NCI-H1436 treated with DMSO at 0.1 percent for 48 hours (cell line): Measurements from ENCODE around the gene PIP4P1.
"Not testable (repeated sequence)": the region's sequence is repeated elsewhere in the genome, so short reads cannot be mapped to it uniquely, and the experiment has no call there.

ENCODE experiments used
- DNase-seq: peaks from one replicate; lab custom pipeline; 2025; lab: John Stamatoyannopoulos, UW

The PIP4P1 gene

DNA sequence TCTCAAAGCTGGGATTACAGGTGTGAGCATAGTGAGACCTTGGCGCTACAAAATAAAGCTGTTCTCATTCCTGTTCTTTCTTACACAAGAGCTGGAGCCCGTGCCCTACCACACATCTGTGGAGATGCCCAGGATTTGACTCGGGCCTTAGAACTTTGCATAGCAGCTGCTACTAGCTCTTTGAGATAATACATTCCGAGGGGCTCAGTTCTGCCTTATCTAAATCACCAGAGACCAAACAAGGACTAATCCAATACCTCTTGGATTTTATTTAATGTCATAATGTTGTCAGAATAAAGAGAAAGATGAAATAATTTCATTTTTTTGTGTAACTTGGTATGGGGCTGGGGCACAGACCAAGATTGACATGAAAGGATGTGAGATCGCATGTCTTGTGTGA lies 15.5 kb upstream of the PIP4P1 start:
- no peak for DNase-seq

DNA sequence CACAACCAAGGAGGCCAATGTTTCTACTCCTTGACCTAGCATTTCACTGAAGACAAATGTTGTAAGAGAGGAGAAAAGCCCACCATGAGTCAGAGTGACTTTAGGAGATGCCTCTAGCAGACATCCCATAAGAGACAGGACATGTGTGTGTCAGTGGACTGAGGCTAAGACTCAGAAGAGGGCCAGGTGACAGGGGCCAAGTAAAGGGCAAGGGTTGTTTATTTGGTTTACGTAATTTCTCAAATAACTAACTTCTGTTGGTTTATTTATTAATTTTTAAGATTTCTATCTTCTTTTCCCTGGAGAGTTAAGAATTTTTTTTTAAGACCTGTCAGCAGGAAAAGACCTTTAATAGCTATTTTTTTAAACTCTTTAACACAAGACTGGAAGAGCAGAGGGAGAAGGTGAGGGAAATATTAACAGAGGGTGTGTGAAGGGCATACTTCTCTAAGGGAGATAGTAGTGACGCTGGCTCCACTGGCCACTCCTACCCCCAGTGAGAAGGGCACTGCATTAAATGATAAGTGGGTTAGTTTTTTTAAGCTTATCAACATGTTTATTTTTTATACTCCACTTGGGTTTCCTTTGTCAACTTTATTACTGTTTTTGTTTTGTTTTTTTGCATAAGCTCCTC lies 11.4 kb upstream of the PIP4P1 start:
- DNase-seq = no peak

DNA sequence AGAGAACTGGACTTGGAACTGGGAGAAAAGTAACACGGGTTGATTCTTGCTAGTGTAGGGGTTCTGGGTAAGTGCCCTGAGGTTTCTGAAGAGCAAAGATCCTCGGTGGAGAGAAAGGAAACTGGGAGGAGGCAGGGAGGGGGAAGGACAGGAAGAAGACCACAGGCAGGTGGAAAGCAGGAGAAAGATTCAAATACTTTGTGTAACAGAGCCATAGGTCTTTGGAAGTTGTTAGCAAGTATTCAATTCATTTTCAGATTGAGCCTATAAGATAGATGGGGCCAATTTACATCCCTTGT lies 9.3 kb upstream of the PIP4P1 start:
- no peak for DNase-seq

DNA sequence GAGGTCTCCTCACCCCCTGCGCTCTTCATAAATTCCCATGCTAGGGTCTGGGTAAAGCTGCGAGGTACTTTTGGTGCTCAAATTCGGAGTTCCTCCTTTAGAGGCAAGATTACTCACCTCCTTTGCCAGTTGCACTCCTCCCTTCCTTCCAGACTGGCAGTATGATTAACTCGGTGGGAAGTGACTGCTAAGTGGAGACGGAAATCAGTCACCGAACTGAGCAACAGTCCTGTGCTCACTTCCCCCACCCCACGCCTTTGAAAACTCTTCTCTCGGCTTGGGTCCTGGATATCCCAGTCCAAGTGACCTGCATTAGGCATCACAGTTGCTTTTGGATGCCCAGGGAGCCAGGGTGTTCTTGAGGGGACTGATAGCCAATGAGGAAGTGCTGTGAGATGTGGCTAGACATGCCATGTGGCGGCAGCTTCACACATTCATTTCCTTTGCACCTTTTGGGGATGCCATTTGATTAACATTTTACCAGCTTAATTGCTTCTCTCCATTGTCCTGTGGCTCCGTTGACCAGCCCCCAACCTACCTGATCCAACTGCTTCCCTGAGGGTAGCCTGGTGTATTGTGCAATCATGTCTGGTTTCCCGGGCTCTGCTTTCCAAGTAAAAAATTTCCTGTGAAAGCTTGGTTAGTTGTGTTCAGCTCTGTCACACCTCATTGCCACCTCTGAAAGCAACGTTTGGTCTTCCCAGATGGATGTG lies 8.8 kb upstream of the PIP4P1 start:
- no peak for DNase-seq

DNA sequence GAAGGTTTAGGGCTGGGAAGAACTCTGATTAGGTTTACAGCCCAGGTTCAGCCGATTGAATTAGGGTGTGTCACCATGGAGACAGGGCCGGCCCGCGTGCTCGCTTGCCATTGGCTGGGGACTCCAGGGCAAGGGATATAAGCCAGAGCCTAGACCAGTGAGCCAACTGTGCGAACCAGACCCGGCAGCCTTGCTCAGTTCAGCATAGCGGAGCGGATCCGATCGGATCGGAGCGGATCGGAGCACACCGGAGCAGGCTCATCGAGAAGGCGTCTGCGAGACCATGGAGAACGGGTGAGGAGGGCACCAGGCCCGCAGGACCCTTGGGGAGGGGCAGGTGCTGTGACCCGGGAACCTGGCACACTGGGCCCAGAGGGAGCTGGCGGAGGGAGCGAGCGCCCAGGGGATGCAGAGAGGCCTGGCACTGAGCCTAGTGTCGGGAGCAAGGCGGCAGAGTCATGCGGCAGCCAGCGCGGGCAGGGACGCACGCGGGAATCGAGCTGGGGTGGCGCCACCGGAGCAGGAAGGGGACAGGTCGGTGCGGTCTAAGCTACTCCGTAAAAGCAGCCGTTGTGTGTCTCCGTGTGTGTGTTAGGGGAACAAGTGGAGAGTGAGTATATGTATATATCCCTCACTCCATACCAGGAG lies 8.1 kb upstream of the PIP4P1 start, which contains the start of gene PNP:
TSS of gene PNP (plus strand) at position 165 of the 648 bp plus-strand sequence. CDS start at position 284, 119 bp downstream.
- DNase-seq = peak; percentile 83

DNA sequence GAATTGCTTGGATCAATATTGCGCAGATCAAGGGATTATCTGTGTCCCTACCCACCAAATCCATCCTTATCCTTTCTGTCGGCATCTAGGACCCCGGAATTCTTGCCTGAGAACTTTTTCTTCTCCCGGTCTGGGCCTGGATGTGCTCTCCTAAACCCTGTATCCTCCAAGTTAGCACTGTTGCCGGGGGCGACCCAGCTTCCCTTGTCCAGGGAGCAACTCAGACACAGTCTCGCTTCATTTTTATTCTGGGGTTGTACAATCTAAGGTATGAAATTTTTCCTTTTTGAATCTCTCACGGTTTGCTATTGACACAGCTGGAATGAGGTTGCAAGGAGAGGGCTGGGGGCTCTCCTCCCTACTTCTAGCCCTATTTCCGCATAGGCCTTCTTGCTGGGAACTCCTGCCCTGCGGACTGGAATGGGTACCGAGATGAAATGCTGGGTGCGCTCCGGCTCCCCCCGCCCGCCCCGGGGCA lies 7.6 kb upstream of the PIP4P1 start:
- no peak for DNase-seq

DNA sequence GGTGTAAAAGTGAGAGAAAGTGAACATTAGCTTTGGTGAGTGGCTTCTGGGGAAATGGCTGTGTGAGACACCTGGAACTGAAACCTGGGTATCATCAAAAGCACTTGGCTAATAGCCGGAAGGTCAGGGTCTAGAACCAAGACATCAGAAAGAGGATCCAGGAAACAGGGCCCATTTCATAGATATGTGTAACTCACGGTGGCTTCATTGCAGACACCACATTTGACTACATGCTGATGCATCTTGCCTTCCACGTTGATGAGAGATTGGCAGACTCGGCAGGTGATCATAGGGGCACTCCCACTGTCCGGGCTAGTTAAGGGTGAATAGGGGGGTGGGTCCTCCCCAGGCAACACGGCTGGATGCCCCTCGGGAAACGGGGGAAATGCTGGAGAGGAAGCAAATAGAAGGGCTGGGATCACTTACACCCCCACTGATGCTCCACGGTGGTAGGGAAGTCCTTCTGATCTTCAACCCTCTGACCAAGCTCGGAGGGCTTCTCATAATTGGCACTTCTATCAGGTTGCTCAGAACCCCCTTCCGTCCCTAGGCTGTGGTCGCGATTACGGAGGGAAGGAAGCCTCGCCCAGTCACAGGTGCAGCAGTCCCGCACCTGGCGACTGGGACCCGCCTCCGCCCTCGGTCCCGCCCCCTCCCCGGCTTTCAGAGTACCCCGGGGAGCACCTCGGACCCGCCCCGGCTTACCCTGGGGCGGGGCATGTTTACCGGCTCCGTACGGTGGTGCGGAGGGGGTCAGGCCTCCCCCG lies 593 bp downstream of the PIP4P1 start:
- no peak for DNase-seq

DNA sequence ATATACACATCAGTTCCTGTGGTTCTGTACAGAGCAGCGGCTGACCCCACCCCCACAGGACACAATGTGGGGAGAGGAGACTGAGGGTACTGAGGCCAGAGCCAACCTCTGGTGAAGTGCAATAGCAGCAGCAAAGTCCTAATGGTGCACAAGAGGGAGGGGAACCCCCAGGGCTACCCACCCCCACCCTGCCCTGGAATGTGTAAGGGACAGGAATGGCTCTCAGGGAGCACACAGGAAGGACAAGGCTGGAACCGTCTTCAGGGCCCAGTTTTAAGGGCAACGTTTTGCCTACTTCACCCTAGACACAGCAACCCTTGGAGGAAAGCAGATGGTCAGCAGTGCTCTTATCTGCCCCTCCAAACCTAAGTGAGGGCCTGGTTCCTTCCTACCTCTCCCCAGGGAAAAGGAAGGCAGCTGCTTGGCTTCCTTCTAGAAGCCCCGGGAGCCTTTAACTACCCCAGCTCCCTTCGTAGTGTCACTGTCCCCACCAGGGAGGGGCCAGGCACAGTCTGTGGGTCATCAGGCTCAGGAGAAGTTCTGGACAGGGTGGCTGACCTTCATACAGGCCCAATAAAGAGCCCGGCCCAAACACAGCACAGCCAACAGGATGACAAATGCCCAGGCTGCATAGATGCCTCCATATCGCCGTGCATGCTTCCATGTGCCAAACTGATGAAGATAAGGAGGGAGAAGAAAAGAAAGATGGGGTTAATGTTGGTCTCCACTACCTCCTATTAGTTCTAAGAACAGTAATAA lies 3.0 kb downstream of the PIP4P1 start:
- DNase-seq = no peak

DNA sequence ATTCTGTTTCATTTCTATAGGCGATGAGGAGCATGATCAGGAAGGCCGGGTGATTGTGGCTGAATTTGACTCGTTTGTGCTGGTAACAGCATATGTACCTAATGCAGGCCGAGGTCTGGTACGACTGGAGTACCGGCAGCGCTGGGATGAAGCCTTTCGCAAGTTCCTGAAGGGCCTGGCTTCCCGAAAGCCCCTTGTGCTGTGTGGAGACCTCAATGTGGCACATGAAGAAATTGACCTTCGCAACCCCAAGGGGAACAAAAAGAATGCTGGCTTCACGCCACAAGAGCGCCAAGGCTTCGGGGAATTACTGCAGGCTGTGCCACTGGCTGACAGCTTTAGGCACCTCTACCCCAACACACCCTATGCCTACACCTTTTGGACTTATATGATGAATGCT lies 4.3 kb downstream of the PIP4P1 start:
- DNase-seq = no peak

DNA sequence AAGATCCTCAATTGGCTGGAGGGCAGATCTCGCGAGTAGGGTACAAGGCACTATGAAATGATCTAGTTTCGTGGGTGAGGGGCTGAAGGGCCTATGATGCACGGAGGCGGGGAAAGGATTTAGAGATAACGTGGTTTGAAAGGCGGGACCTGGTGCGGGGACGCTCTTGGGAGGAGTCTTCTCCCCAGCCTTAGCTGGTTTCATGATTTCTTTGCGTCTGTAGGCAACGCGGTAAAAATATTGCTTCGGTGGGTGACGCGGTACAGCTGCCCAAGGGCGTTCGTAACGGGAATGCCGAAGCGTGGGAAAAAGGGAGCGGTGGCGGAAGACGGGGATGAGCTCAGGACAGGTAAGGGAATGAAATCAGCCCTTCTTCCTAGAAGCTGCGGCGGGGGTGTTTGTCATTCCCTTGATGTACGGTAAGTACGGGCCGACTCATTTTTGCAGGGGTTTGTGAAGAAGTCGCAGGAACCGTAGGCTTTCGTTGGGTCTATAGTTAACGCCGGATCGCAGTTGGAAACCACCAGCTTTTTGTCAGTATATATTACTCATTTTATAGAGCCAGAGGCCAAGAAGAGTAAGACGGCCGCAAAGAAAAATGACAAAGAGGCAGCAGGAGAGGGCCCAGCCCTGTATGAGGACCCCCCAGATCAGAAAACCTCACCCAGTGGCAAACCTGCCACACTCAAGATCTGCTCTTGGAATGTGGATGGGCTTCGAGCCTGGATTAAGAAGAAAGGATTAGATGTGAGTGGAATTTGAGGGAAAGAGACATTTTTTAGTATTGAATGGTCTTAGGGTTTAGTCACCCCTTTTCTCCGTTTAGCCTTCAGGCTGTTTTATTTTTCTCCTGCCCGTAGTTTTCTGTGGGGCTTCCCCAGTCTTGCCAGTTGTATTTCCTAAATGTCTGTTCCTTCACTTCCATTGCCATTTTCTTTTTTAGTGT lies 5.6 kb downstream of the PIP4P1 start:
- no peak for DNase-seq

DNA sequence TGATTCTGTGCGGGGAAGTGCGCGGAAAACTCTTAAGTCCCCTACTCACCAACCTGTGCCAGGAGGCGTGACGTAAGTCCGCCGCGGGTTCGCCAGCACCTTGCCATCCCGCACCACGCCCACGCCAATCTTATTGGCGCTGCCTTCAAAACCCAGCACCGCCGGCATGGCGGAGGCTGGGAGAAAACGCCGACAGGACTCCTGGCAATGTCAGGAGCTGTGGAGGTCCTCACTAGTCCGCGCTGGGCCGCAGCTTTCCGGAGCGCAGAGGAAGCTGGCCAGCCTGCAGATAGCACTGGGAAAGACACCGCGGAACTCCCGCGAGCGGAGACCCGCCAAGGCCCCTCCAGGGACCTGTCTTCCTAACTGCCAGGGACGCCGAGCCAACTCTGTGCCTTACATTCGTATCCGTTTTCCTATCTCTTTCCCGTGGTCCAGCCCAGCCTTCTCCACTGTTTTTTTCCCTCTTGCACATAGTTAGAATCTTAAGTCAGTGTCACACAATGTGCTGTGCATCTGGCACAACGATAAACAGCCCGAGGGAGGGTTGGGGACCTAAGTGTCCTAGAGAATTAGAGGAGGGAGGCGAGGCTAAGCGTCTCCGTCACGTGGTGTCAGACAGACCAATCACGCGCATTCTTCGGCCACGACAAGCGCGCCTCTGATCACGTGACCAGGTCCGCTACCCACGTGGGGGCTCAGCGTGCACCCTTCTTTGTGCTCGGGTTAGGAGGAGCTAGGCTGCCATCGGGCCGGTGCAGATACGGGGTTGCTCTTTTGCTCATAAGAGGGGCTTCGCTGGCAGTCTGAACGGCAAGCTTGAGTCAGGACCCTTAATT lies 6.5 kb downstream of the PIP4P1 start, which contains the start of the genes APEX1 and OSGEP:
TSS of gene APEX1 (plus strand) at position 711 of the 839 bp plus-strand sequence. CDS start 420 bp downstream, outside the sequence.
TSS of gene OSGEP (minus strand) at position 297 of the 839 bp plus-strand sequence. CDS start at position 168, 129 bp downstream.
- peak; percentile 97 for DNase-seq

DNA sequence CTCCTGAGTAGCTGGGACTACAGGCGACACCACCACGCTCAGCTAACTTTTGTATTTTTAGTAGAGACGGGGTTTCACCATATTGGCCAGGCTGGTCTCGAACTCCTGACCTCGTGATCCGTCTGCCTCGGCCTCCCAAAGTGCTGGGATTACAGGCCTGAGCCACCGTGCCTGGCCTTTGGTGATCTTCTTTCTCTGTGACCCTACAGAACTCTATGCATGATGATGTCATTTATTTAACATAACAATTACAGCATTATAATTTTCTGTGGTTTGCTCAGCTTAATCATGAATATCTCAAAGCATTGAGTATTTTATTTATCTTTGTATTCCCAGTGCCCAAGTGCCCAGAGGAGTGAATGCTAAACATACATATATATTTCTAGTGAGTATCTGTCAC lies 8.4 kb downstream of the PIP4P1 start:
- not testable (repeated sequence) for DNase-seq

DNA sequence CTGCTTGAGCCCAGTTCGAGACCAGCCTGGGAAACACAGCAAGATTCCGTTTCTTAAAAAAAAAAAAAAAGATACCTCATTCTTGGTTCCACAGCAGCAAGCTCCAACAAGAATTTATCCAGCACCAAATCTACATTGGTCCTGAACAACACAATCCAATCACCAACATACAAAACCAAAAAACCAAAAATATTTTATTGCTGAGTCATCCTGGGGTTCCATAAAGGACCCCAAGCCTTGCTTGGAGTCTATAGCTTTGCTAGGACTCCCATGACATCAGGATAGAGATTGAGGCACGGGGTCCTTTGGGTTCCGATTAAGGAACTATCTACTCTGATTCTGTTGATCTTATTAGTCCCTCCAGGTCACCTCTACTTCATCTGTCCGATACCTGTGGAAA lies 14.3 kb downstream of the PIP4P1 start:
- DNase-seq = no peak

DNA sequence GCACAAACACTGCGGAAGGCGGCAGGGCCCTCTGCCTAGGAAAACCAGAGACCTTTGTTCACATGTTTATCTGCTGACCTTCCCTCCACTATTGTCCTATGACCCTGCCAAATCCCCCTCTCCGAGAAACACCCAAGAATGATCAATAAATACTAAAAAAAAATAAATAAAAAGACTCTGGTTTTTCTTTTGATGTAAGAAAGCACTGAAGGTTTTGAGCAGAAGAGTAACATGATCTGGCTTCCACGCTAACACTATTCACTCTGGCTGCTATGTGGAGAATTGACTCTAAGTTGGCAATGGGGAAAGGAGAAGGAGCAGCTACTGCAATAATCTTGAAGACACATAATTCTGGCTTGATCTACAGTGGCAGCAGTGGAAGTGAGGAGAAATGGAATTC lies 17.6 kb downstream of the PIP4P1 start:
- DNase-seq = not testable (repeated sequence)

DNA sequence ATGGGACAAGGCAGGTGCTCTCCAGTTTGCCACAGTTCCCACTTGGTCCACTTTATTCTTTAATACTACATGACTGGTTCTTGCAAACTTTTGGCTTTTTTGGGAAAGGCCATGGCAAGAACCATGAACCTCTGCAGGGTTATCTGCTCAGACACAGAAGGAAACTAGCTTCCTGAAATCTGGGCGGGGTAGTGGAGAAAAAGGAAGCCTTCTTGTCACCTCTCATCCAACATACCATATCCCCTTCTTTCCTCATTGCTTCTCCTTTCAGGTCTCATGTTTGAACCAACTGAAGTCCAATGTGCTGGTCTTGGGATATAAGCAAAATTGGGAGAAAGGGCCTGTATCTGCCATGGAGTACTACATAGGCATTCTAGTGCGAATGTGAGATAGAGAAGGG lies 19.8 kb downstream of the PIP4P1 start:
- DNase-seq = no peak

DNA sequence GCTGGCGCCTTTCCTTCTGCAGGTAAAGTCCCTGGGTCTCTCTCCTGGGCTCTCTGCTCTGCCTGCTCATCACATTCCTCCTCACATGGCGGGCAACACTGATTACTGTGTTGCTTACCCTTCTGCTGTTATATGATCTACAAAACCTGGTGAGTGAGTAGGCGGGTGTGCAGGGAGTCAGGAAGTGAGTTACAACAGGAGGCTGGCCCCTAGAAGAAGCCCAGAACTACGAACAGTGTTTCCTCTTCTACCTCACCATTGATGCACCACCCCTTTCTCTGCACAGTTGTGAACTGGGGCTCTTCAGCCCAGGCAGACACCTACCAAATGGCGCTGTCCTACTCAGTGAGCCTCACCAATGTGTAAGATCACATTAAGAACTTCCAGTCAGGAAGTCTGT lies 20.4 kb downstream of the PIP4P1 start:
- no peak for DNase-seq

DNA sequence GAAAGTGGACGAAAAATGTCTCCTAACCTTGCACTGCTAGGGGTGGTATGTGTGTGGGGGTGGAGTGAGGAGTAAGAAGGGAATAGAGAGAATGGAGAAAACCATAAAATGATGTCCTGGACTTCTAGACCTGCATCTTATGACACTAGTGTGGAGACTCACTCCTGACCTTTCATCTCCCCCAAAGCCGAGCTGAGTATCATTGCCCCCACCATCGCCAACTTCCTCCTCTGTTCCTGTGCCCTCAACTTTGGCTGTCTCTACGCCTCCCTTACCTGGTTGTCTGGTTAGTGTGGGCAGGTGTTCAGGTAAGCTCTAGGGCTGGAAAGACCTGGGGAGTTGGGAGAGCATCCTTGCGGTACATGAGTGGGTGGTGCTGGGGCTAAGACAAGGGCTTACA lies 20.8 kb downstream of the PIP4P1 start:
- no peak for DNase-seq

DNA sequence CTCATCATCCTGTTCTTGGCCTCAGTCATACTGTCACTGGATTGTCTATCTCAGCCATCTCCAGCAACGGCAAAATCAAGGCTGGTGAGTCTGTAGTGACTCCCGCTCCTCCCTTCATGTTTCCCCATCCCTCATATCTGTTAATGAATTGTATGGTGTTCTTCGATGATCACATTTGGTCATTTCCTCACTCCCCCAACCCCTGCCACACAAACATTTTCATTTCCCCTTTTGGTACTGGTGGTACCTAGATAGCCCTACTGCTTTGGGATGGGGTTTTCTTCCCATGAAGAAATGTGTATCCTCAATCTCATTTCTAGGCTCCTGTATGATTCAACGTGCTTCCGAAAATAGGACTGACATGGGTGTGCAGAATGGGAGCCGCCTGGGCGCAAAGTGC lies 22.6 kb downstream of the PIP4P1 start:
- no peak for DNase-seq

DNA sequence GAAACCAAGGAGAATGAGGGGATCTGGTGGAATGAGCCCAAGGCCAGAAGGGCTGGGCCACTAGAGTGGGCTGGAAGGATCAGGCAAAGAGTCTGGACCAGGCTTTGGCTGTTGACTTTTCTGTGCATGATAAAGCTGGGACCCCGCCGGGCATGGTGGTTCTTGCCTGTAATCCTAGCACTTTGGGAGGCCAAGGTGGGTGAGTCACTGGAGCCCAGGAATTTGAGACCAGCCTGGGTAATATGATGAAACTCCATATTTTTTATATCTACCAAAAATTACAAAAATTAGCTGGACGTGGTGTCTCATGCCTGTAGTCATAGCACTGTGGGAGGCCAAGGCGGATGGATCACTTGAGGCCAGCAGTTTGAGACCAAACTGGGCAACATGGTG lies 24.9 kb downstream of the PIP4P1 start:
- no peak for DNase-seq
